ENCODE data around the gene AHNAK.

AHNAK gene

GRCh38 chr11:62497132-62497801, 49.3 kb downstream of the AHNAK start:
- peak; percentile 41 for DNase-seq

- DNase-seq: no peak
These were observed 49.9 kb downstream of the AHNAK start for GRCh38 chr11:62496676-62497075.

- DNase-seq: no peak
These were observed 52.4 kb downstream of the AHNAK start for GRCh38 chr11:62494246-62494645.

- no peak for DNase-seq
These were observed 52.8 kb downstream of the AHNAK start for GRCh38 chr11:62493801-62494200.

- DNase-seq: no peak
These were observed 54.0 kb downstream of the AHNAK start for GRCh38 chr11:62492586-62492985.

GRCh38 chr11:62491571-62492329, 54.9 kb downstream of the AHNAK start:
- DNase-seq: no peak

- no peak for DNase-seq
These were observed 57.4 kb downstream of the AHNAK start for GRCh38 chr11:62489204-62489603.

- peak; percentile 92 for DNase-seq
These were observed 58.7 kb downstream of the AHNAK start for GRCh38 chr11:62487738-62488551.

- no peak for DNase-seq
These were observed 59.5 kb downstream of the AHNAK start for GRCh38 chr11:62487136-62487535.

GRCh38 chr11:62484352-62484751, 62.3 kb downstream of the AHNAK start:
- no peak for DNase-seq

- DNase-seq: no peak
These were observed 63.9 kb downstream of the AHNAK start for GRCh38 chr11:62482753-62483152.

- no peak for DNase-seq
These were observed 66.9 kb downstream of the AHNAK start for GRCh38 chr11:62479631-62480201.

- no peak for DNase-seq
These were observed 68.7 kb downstream of the AHNAK start for GRCh38 chr11:62477927-62478326.

GRCh38 chr11:62472063-62472884, 74.3 kb downstream of the AHNAK start:
- DNase-seq: no peak

GRCh38 chr11:62471603-62472002, 75.0 kb downstream of the AHNAK start:
- no peak for DNase-seq

- DNase-seq: no peak
These were observed 78.0 kb downstream of the AHNAK start for GRCh38 chr11:62468577-62468976.

- no peak for DNase-seq
These were observed 80.2 kb downstream of the AHNAK start for GRCh38 chr11:62466444-62466843.

- DNase-seq: peak; percentile 53
These were observed 82.0 kb downstream of the AHNAK start for GRCh38 chr11:62464655-62465054.

GRCh38 chr11:62463121-62463542, 83.5 kb downstream of the AHNAK start:
- DNase-seq: no peak

GRCh38 chr11:62462508-62462892, 84.1 kb downstream of the AHNAK start:
- DNase-seq: no peak

GRCh38 chr11:62461740-62462507, 84.7 kb downstream of the AHNAK start:
- no peak for DNase-seq

- no peak for DNase-seq
These were observed 87.5 kb downstream of the AHNAK start for GRCh38 chr11:62459080-62459479.
